Globus pallidus (tissue), 1 donor: Measurements from ENCODE around the gene SIRT7.
"Not testable (repeated sequence)": the region's sequence is repeated elsewhere in the genome, so short reads cannot be mapped to it uniquely, and the experiment has no call there.

Source experiments
- DNase-seq: peaks from one replicate; pipeline ENCODE4 v3.0.0-alpha.2; 2015; ENCODE audit warnings: low spot score

SIRT7 gene

GRCh38 chr17:81954131-81955057 lies 36.4 kb upstream of the SIRT7 start:
- DNase-seq = no peak

GRCh38 chr17:81953443-81953842 lies 35.5 kb upstream of the SIRT7 start:
- DNase-seq = not testable (repeated sequence)

- no peak for DNase-seq
These were observed 34.8 kb upstream of the SIRT7 start for GRCh38 chr17:81952792-81953228.

- DNase-seq = no peak
These were observed 34.1 kb upstream of the SIRT7 start for GRCh38 chr17:81951785-81952684.

- DNase-seq = no peak
These were observed 32.5 kb upstream of the SIRT7 start for GRCh38 chr17:81950501-81950900.

- DNase-seq = no peak
These were observed 30.8 kb upstream of the SIRT7 start for GRCh38 chr17:81948635-81949378.

- DNase-seq = no peak
These were observed 29.2 kb upstream of the SIRT7 start, which contains the start of gene MYADML2 for GRCh38 chr17:81947189-81947588. TSS of gene MYADML2 (minus strand) at chr17:81947233. CDS start at chr17:81941741, 5,492 bp downstream.

GRCh38 chr17:81944858-81945257 lies 26.9 kb upstream of the SIRT7 start:
- no peak for DNase-seq

- DNase-seq = no peak
These were observed 24.2 kb upstream of the SIRT7 start for GRCh38 chr17:81942167-81942553.

GRCh38 chr17:81941484-81942166 lies 23.6 kb upstream of the SIRT7 start:
- DNase-seq = no peak

GRCh38 chr17:81940538-81941483 lies 22.8 kb upstream of the SIRT7 start:
- no peak for DNase-seq

GRCh38 chr17:81939881-81940385 lies 22.0 kb upstream of the SIRT7 start:
- DNase-seq = peak; percentile 64

GRCh38 chr17:81939218-81939617 lies 21.2 kb upstream of the SIRT7 start:
- no peak for DNase-seq

- no peak for DNase-seq
These were observed 17.7 kb upstream of the SIRT7 start for GRCh38 chr17:81935709-81936084.

- no peak for DNase-seq
These were observed 17.1 kb upstream of the SIRT7 start for GRCh38 chr17:81934850-81935708.

- DNase-seq = no peak
These were observed 16.3 kb upstream of the SIRT7 start for GRCh38 chr17:81934098-81934757.

GRCh38 chr17:81933178-81933699 lies 15.3 kb upstream of the SIRT7 start:
- no peak for DNase-seq

- no peak for DNase-seq
These were observed 14.5 kb upstream of the SIRT7 start for GRCh38 chr17:81932333-81932983.
